B cell (primary cell): ENCODE measurements around the gene HDAC5.

ENCODE experiments used
- CTCF ChIP-seq: fragments of 200-600 bp; IDR thresholded peaks from one replicate; pipeline ENCODE4 v1.8.0; 2022; ENCODE audit warnings: antibody characterized with exemption, mild to moderate bottlenecking
- EZH2 ChIP-seq: IDR thresholded peaks from 2 replicates; pipeline ENCODE4 v1.6.1; 2012; ENCODE audit warnings: borderline replicate concordance, low read depth, mild to moderate bottlenecking, moderate library complexity, low read length; ENCODE audit not compliant: insufficient read depth, poor library complexity, severe bottlenecking

DNA sequence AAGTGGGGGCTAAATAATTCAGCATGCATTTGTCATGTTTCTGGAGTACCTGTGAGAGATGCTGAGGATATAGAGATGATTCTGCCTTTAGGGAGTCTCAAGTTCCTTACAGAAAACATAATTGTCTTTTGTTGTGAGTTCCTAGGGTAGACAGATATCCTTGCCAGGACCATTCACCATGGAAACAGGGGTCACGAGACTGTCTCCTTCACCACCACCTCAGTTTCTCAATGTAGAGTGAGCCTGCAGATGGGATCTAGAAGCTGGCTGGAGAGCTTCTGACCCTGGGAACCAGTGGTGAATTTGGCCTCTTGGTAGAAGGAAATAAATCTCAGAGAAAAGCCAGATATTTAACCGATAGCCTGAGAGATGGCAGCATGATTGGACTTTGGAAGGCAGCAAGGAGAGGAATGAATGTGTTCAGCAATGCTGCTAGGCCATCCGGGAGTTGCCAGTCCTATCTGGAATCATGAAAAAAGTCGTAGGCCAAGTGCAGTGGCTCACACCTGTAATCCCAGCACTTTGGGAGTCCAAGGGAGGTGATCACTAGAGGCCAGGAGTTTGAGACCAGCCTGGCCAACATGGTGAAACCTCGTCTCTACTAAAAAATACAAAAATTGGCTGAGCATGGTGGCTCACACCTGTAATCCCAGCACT, 7.4 kb upstream of the HDAC5 start:
- TF ChIP-seq CTCF, result no peak
- no peak for TF ChIP-seq EZH2
